Esophagus (tissue), 2 donors: ENCODE results near the gene CAMK1D. TPM values are rescaled to one million over a fixed set of nuclear protein-coding genes. Genes with fewer than 3 reads are reported as not detected.
A peak's percentile ranks its signal among the peaks of the same experiment; 100 is the strongest.

Experiments used
- H3K27ac ChIP-seq, 2 donors: one replicate each; pipeline ENCODE4 v1.5.1; 2013; ENCODE audit warnings: low read depth in 2 of 2, mild to moderate bottlenecking in 2 of 2, inconsistent platforms in 1 of 2, low read length in 1 of 2, moderate library complexity in 1 of 2
- H3K27me3 ChIP-seq, 2 donors: one replicate each; pipeline ENCODE4 v1.6.1; 2013; ENCODE audit warnings: low read length in 2 of 2, control low read depth in 1 of 2, mild to moderate bottlenecking in 1 of 2; ENCODE audit not compliant: insufficient read depth in 2 of 2, control insufficient read depth in 1 of 2
- H3K36me3 ChIP-seq, 2 donors: one replicate each; pipeline ENCODE4 v1.6.1; 2013; ENCODE audit warnings: low read length in 1 of 2; ENCODE audit not compliant: control insufficient read depth in 2 of 2, insufficient read depth in 2 of 2
- H3K4me1 ChIP-seq, 2 donors: one replicate each; pipeline ENCODE4 v1.6.1; 2013; ENCODE audit warnings: low read length in 1 of 2; ENCODE audit not compliant: control insufficient read depth in 2 of 2, insufficient read depth in 2 of 2
- H3K4me3 ChIP-seq, 2 donors: one replicate each; pipeline ENCODE4 v1.5.1; 2013; ENCODE audit warnings: low read length in 2 of 2, mild to moderate bottlenecking in 2 of 2, low read depth in 1 of 2, moderate library complexity in 1 of 2
- H3K9me3 ChIP-seq, 2 donors: one replicate each; pipeline ENCODE4 v1.6.1; 2013; ENCODE audit warnings: mild to moderate bottlenecking in 2 of 2, low read depth in 1 of 2, low read length in 1 of 2, moderate library complexity in 1 of 2; ENCODE audit not compliant: control insufficient read depth in 2 of 2, insufficient read depth in 1 of 2
- WGBS, 2 donors: extraction: QIAGEN DNeasy Blood & Tissue Kit; methylation state at CpG; one replicate each; pipeline ENCODE4 v1.1.7; 2013; 5-methylcytosine and 5-hydroxymethylcytosine counted together
- polyA plus RNA-seq, 2 donors: library from polyadenylated mRNA; stranded (reverse); fragments of 200-250 nt; gene quantifications; one replicate each; pipeline ENCODE4 v1.2.3, GENCODE V29; 2013
- donor health status: healthy with polysubstance abuse.
- donor health status: Bipolar disorder and iron deficiency.

CAMK1D gene
- polyA plus RNA-seq, 2 donors: 5.4 to 5.6 TPM

DNA sequence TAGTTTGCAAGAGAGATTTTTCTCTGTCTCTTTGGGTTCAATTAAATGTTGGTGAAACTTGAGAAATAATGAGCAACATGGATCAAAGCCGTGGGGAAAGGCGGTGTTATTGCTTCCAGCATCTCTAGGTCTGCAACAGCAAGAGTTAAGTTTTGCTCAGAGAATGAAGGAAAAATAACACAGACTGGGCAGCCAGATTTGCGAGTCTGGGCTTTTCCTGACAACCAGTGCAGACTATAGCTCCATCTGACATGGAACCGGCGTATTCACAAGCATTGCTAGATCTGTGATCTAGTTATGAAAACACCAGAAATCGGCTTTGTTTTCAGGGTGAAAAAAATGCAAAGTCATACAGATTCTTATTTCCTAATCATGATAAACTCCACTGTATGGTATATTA is 110.4 kb downstream of the CAMK1D start:
- Histone ChIP-seq H3K27me3 (no peaks in the 10 kb centered on the region), H3K36me3 (no peaks in the 10 kb centered on the region), H3K27ac (no peak overlapping the region), H3K4me1 (peaks cover 0 to 4% of the 10 kb centered on the region in 2 donors), H3K9me3 (no peaks in the 10 kb centered on the region), H3K4me3 (no peak overlapping the region)
- 61 to 65% methylated on average over 6 of the region's 6 CpGs for WGBS, 2 donors

DNA sequence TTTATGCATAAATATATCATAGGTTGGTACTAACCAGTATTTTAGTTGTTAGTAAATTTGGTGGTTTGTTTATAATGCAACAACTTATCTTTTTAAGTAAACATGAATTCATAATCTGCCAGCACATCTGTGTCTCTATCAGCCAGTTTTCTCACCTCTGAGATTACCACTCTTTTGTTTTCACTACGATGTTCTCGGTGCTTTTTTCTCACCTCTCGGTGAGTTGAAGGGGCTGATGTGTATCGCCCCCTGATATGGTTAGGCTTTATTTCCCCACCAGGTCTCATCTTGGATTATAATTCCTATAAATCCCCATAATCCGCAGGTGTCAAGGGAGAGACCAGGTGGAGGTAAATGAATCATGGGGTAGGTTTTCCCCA is 114.1 kb downstream of the CAMK1D start:
- Histone ChIP-seq H3K4me3 (no peak overlapping the region), H3K27ac (no peak overlapping the region), H3K9me3 (no peaks in the 10 kb centered on the region), H3K36me3 (no peaks in the 10 kb centered on the region), H3K4me1 (peaks cover 0 to 2% of the 10 kb centered on the region in 2 donors), H3K27me3 (no peaks in the 10 kb centered on the region)
- WGBS, 2 donors: 84 to 93% methylated on average over 5 of the region's 5 CpGs

DNA sequence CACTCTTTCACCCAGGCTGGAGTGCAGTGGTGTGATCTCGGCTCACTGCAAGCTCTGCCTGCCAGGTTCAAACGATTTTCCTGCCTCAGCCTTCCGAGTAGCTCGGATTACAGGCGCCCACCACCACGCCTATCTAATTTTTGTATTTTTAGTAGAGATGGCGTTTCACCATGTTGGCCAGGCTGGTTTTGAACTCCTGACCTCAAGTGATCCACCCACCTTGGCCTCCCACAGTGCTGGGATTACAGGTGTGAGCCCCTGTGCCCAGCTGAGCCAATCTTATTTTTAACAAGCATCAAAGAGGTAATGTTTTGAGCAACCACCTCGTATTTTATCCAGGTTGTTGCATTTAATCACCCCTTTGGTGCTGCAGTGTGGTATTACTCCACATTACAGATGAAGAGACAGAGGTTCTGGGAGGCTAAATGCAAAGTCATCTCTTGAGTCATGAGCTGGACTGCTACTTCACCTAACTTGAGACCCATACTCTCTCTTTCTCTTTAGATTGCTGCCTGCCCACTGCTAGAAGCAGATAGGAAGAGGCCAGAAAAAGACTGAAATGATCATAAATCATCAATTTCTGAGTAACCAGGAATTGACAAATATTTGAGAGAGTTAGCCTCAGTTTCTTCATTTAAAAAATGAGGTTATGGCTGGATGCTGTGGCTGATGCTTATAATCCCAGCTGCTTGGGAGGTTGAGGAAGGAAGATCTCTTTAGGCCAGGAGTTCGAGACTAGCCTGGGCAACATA is 116.2 kb downstream of the CAMK1D start:
- WGBS, 2 donors: 86 to 89% methylated on average over 9 of the region's 9 CpGs
- Histone ChIP-seq H3K27me3 (no peaks in the 10 kb centered on the region), H3K27ac (no peak overlapping the region), H3K4me3 (no peak overlapping the region), H3K4me1 (peaks cover 0 to 7% of the 10 kb centered on the region in 2 donors), H3K9me3 (no peaks in the 10 kb centered on the region), H3K36me3 (no peaks in the 10 kb centered on the region)

DNA sequence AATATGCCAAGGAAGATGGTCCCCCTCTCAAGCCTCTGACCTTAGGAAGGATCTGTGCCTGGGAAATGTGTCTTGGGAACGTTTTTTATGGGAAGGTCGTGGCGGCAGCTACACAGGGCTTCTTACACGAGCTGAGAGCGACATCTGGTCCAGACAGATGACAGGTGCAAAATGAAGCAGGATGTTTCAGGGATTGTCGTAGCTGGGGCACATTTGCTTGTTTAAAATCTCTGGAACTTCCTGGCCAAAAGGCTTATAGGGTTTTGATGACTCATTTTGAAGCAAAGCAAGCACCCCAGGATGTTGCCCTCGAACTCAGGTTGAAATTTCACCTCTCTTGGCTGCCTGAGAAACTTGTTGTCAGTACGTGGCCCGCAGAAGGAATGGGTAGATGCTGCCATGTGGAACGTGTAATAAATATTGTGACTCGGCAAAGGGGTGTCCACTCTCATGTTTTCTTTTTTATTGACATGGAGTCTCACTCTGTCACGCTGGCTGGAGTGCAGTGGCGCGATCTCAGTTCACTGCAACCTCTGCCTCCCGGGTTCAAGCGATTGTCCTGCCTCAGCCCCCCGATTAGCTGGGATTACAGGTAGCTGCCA is 117.5 kb downstream of the CAMK1D start:
- no peaks in the 10 kb centered on the region for H3K36me3 ChIP-seq
- H3K4me1 ChIP-seq: peaks cover 0 to 11% of the 10 kb centered on the region in 2 donors
- H3K9me3 ChIP-seq: no peaks in the 10 kb centered on the region
- peak overlapping the region in 1 of 2 donors; percentile 3 for H3K27ac ChIP-seq
- H3K4me3 ChIP-seq: no peak overlapping the region
- H3K27me3 ChIP-seq: no peaks in the 10 kb centered on the region
- WGBS, 2 donors: 78 to 80% methylated on average over 17 of the region's 17 CpGs

DNA sequence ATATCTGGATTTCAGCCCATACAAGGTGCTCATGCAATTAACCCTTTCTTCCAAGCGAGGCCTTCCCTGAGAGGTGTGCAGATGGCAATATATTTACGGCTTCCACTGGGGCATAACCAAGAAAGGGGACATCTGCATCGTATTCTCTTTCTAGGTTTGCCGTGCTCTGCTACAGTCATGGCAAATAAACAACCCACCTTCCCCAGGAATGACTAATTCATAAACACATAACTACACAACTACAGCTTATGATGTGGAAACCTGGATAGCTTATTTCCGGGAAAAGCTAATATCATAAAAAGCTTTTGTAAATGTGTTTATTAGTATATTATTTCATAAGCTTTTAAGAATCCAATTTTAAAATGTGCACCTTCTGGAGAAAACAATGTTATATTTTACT is 120.0 kb downstream of the CAMK1D start:
- no peaks in the 10 kb centered on the region for H3K27me3 ChIP-seq
- H3K9me3 ChIP-seq: no peaks in the 10 kb centered on the region
- H3K27ac ChIP-seq: no peak overlapping the region
- 85 to 96% methylated on average over 5 of the region's 5 CpGs for WGBS, 2 donors
- H3K36me3 ChIP-seq: no peaks in the 10 kb centered on the region
- no peak overlapping the region for H3K4me3 ChIP-seq
- peaks cover 0 to 11% of the 10 kb centered on the region in 2 donors for H3K4me1 ChIP-seq

DNA sequence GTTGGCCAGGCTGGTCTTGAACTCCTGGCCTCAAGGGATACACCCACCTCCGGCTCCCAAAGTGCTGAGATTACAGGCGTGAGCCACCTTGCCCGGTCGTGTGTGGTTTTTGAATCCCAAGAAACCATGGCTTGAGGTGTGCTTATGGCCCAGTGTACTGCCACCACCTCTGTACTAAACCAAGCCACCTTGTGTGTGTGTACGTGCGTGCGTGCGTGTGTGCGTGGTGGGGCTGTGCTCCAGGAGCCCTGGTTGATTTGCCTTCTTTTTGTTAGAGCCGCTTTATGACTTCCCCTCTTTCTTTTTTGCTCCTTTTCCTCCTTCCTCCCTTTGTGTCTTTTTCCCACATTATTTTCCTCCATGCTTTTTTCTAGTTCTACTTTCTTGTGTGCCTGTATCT is 121.4 kb downstream of the CAMK1D start:
- no peak overlapping the region for H3K27ac ChIP-seq
- 93% methylated on average over 10 of the region's 10 CpGs for WGBS, 2 donors
- peaks cover 0 to 11% of the 10 kb centered on the region in 2 donors for H3K4me1 ChIP-seq
- H3K9me3 ChIP-seq: no peaks in the 10 kb centered on the region
- H3K27me3 ChIP-seq: no peaks in the 10 kb centered on the region
- no peak overlapping the region for H3K4me3 ChIP-seq
- no peaks in the 10 kb centered on the region for H3K36me3 ChIP-seq

DNA sequence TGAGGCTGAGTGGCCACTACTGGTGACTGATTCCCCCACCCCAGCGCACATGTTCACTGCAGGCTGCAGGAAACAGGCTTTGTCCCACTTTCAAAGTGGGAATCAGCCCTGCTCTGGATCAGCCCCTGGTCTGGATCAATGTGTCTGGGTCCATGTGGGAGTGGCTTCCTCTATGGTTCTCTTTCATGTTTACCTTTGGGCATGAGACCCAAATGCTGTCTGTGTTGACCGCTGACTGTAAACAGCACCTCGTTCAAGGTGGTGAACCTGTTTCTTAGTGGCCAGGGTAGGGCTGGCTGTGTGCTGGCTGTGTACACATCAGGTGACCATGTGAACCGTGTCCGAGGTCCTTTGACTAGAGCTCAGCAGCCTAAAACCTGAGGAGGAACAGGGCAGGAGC is 121.8 kb downstream of the CAMK1D start:
- peaks cover 0 to 11% of the 10 kb centered on the region in 2 donors for H3K4me1 ChIP-seq
- H3K27ac ChIP-seq: no peak overlapping the region
- no peaks in the 10 kb centered on the region for H3K9me3 ChIP-seq
- no peaks in the 10 kb centered on the region for H3K36me3 ChIP-seq
- no peak overlapping the region for H3K4me3 ChIP-seq
- 62 to 69% methylated on average over 5 of the region's 5 CpGs for WGBS, 2 donors
- no peaks in the 10 kb centered on the region for H3K27me3 ChIP-seq

DNA sequence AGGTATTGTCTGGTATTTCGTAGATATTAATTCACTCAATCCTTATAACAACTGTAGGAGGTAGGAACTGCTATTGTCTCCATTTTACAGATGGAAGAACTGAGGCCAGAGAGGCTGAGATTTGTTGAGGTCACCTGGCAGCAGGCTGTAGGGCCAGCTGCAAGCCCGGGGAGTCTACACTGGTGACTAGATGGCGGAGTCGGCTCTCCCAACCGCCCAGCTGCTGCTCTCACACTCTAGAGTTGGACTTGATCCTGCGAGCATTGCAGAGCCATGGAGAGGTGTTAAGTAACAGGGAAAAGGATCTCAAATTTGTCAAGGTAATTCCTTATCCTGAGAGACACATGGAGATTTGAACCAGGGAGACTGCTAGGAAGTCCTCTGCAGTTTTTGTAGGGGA is 124.1 kb downstream of the CAMK1D start:
- Histone ChIP-seq H3K9me3 (no peaks in the 10 kb centered on the region), H3K4me1 (peaks cover 0 to 8% of the 10 kb centered on the region in 2 donors), H3K27ac (no peak overlapping the region), H3K36me3 (no peaks in the 10 kb centered on the region), H3K4me3 (no peak overlapping the region), H3K27me3 (no peaks in the 10 kb centered on the region)
- 82 to 94% methylated on average over 6 of the region's 6 CpGs for WGBS, 2 donors

DNA sequence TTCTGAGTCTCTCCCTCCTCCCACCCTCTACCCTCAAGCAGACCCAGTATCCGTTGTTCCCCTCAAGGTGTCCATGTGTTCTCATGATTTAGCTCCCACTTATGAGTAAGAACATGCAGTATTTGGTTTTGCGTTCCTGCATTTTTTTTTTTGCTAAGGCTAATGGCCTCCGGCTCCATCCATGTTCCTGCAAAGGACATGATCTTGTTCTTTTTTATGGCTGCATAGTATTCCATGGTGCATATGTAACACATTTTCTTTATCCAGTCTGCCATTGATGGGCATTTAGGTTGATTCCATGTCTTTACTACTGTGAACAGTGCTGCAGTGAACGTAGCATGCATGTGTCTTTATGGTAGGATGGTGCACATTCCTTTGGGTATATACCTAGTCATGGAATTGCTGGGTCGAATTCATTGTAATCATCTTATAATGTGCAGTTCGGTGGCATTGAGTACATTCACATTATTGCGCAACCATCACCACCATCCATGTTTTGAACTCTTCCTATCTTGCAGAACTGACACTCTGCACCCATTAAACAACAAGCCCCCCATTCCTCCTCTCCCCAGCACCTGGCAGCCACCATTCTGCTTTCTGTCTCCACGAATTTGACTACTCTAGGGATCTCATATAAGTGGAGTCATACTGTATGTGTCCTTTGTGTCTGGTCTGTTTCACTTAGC is 125.5 kb downstream of the CAMK1D start:
- Histone ChIP-seq H3K27me3 (no peaks in the 10 kb centered on the region), H3K4me1 (peaks cover 0 to 4% of the 10 kb centered on the region in 2 donors), H3K9me3 (no peaks in the 10 kb centered on the region), H3K4me3 (no peak overlapping the region), H3K36me3 (no peaks in the 10 kb centered on the region), H3K27ac (no peak overlapping the region)
- WGBS, 2 donors: 94 to 96% methylated on average over 8 of the region's 8 CpGs
